ENCODE results near the gene CRYBA2. TPM values are rescaled to one million over a fixed set of nuclear protein-coding genes. Genes with fewer than 3 reads are reported as not detected.

The CRYBA2 gene
- total and polyA plus RNA-seq, 2 donors (not counting 3 experiments of a cell fraction or from before 2014, with no cell fraction given), result not detected

DNA sequence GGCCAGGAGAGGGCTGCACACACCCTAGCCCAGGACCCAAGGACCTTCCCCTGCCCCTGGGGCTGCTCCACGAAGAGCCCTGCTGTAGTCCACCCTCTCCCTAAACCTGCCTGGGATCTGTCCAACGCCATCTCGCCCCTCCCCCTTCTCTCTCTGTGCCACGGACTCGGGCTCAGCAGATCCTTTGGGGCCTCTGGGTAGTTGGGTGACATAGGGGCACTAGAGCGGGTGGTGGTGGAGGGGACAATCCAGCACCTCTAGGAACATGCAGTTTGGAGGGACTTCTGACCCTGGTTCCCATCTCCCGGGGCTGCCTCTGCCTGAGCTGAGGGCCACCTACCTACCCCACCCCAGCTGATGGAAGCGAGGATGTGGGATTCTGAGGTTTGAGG lies 7.3 kb upstream of the CRYBA2 start:
- CTCF ChIA-PET, result interaction anchor here (1.8 to 8.0 kb wide), 2 partner anchors 20 to 154 kb away, joined by 6 to 56 read pairs; no protein-coding TSS in a partner anchor
- H3K79me2 ChIP-seq (ENCODE audit: control insufficient read depth, insufficient read depth, low read length), result no peaks in the 10 kb centered on the region
- peaks cover 66 to 70% of the 10 kb centered on the region in 2 experiments for H3K27me3 ChIP-seq (ENCODE audit: control insufficient read depth in 2 of 2, insufficient read depth in 2 of 2, low read length in 2 of 2)
- BruUV-seq (replicated peaks), result no TSS peak
- POLR2A ChIA-PET, result no interaction called here
- H3K9ac ChIP-seq (replicated peaks; ENCODE audit: extremely low read depth, insufficient read depth, low read length), result no peak overlapping the region
- no peaks in the 10 kb centered on the region for H4K20me1 ChIP-seq (replicated peaks; ENCODE audit: control insufficient read depth, extremely low read depth, insufficient read depth, low read length)
- intact Hi-C loops (cut with micrococcal nuclease), result no loop called here
- no peak overlapping the region for H3K4me2 ChIP-seq (ENCODE audit: insufficient read depth, low read length)
- H3K4me3 ChIP-seq (replicated peaks in 1 of 3; ENCODE audit: insufficient read depth in 1 of 3, low read depth in 1 of 3, low read length in 3 of 3), result no peak overlapping the region
- H3K9me3 ChIP-seq (replicated peaks; ENCODE audit: control insufficient read depth, insufficient read depth, low read length), result no peaks in the 10 kb centered on the region
- TF ChIP-seq CTCF (IDR thresholded peaks at IDR 0.05; ENCODE audit: extremely low read depth in 1 of 2, insufficient read depth in 1 of 2, low read depth in 1 of 2, low read length in 2 of 2) (no peak), MAX (IDR thresholded peaks at IDR 0.05; ENCODE audit: insufficient read depth, insufficient read length) (no peak), FOS (IDR thresholded peaks at IDR 0.05; ENCODE audit: borderline replicate concordance, insufficient read depth, low read length) (no peak)
- no peak for DNase-seq (ENCODE audit: low read depth, low spot score)
- dilution Hi-C loops (cut with MboI; ENCODE audit: extremely low pct_ligation_motif_present, low sequenced_read_pairs), result no loop called here
- no peaks in the 10 kb centered on the region for H3K9me1 ChIP-seq (replicated peaks; ENCODE audit: control insufficient read depth, extremely low read depth, insufficient read depth, low read length)
- H3K27ac ChIP-seq (ENCODE audit: insufficient read depth, low read depth, low read length), result no peak overlapping the region
- H3K4me1 ChIP-seq (ENCODE audit: control insufficient read depth, extremely low read depth, insufficient read depth, low read length), result no peaks in the 10 kb centered on the region
- no peak overlapping the region for H2AFZ ChIP-seq (ENCODE audit: low read depth, low read length)
- no peaks in the 10 kb centered on the region for H3K36me3 ChIP-seq (ENCODE audit: control insufficient read depth in 2 of 2, extremely low read depth in 1 of 2, insufficient read depth in 2 of 2, low read length in 2 of 2)
- FAIRE-seq, result no peak

DNA sequence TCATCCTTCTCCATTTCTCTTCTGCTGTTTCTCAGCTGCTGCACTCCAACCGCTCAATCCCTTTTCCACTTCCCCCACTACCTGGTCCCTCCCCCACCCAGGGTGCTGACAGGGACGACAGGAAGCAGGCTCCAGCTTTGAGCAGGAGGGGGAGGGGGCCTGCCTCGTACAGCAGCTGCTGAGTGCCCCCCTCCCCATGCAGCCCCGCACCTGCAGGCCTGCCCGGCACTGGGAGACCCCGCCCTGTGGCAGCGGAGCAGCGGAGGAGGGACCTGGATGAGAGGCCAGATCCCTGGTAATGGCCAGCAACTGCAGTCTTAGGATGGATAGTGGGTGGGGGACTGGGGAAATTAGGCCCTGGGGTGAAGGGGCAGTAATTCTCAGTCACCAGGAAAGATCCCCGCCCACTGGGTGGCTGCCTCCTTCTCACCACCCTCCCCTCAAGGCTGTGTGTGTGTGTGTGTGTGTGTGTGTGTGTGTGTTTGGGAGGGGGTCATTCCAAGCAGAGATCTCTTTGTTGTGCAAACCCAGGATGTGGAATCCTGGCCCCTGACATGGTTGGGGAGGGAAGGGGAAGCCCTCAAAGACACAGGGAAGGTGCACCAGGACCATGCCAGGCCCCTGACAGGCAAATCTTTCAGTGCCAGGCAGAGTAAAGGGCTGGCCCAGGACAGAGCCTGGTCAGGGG lies 6.8 kb upstream of the CRYBA2 start:
- Histone ChIP-seq H3K36me3 (ENCODE audit: control insufficient read depth in 2 of 2, extremely low read depth in 1 of 2, insufficient read depth in 2 of 2, low read length in 2 of 2) (no peaks in the 10 kb centered on the region), H3K9ac (replicated peaks; ENCODE audit: extremely low read depth, insufficient read depth, low read length) (no peak overlapping the region), H3K4me3 (replicated peaks in 1 of 3; ENCODE audit: insufficient read depth in 1 of 3, low read depth in 1 of 3, low read length in 3 of 3) (no peak overlapping the region), H3K9me3 (replicated peaks; ENCODE audit: control insufficient read depth, insufficient read depth, low read length) (no peaks in the 10 kb centered on the region), H2AFZ (ENCODE audit: low read depth, low read length) (no peak overlapping the region), H3K4me2 (ENCODE audit: insufficient read depth, low read length) (no peak overlapping the region), H3K79me2 (ENCODE audit: control insufficient read depth, insufficient read depth, low read length) (no peaks in the 10 kb centered on the region), H4K20me1 (replicated peaks; ENCODE audit: control insufficient read depth, extremely low read depth, insufficient read depth, low read length) (no peaks in the 10 kb centered on the region), H3K27ac (ENCODE audit: insufficient read depth, low read depth, low read length) (no peak overlapping the region), H3K27me3 (ENCODE audit: control insufficient read depth in 2 of 2, insufficient read depth in 2 of 2, low read length in 2 of 2) (peaks cover 72 to 76% of the 10 kb centered on the region in 2 experiments), H3K9me1 (replicated peaks; ENCODE audit: control insufficient read depth, extremely low read depth, insufficient read depth, low read length) (no peaks in the 10 kb centered on the region), H3K4me1 (ENCODE audit: control insufficient read depth, extremely low read depth, insufficient read depth, low read length) (no peaks in the 10 kb centered on the region)
- POLR2A ChIA-PET, result no interaction called here
- DNase-seq (ENCODE audit: low read depth, low spot score) (no peak), FAIRE-seq (no peak)
- intact Hi-C loops (cut with micrococcal nuclease), result no loop called here
- CTCF ChIA-PET, result interaction anchor here (8.0 kb wide), 1 partner anchor 19 kb away, joined by 56 read pairs; no protein-coding TSS in a partner anchor
- dilution Hi-C loops (cut with MboI; ENCODE audit: extremely low pct_ligation_motif_present, low sequenced_read_pairs), result no loop called here
- BruUV-seq (replicated peaks), result no TSS peak
- no peak for TF ChIP-seq GATA2 (IDR thresholded peaks at IDR 0.05; ENCODE audit: insufficient read depth, insufficient read length, low read depth, low read length)
- TF ChIP-seq CTCF (IDR thresholded peaks at IDR 0.05; ENCODE audit: extremely low read depth in 1 of 2, insufficient read depth in 1 of 2, low read depth in 1 of 2, low read length in 2 of 2), result no peak
- no peak for TF ChIP-seq POLR2AphosphoS5 (IDR thresholded peaks at IDR 0.05; ENCODE audit: insufficient read depth, low read depth, low read length)
- TF ChIP-seq POLR2A (IDR thresholded peaks at IDR 0.05; ENCODE audit: low read depth, low read length), result no peak
